Activated naive CD8-positive, alpha-beta T cell treated with anti-CD3 and anti-CD28 coated beads for 36 hours (primary cell): ENCODE measurements around the gene CACNA1S. TPM values are rescaled to one million over a fixed set of nuclear protein-coding genes. Genes with fewer than 3 reads are reported as not detected.

Source experiments
- DNase-seq: peaks from one replicate; pipeline ENCODE4 v3.0.0; 2021
- H3K27ac Mint-ChIP-seq: one replicate; pipeline ENCODE4 v1.8.0; 2022; ENCODE audit warnings: mild to moderate bottlenecking, moderate library complexity, mixed read lengths
- H3K27me3 Mint-ChIP-seq: one replicate; pipeline ENCODE4 v1.8.0; 2022; ENCODE audit warnings: mild to moderate bottlenecking, mixed read lengths
- H3K36me3 Mint-ChIP-seq: one replicate; pipeline ENCODE4 v1.8.0; 2021; ENCODE audit warnings: mild to moderate bottlenecking, mixed read lengths
- H3K4me1 Mint-ChIP-seq: one replicate; pipeline ENCODE4 v1.8.0; 2021; ENCODE audit warnings: mixed read lengths
- H3K4me3 Mint-ChIP-seq: one replicate; pipeline ENCODE4 v1.8.0; 2022; ENCODE audit warnings: mild to moderate bottlenecking, moderate library complexity, mixed read lengths
- H3K9me3 Mint-ChIP-seq: one replicate; pipeline ENCODE4 v1.8.0; 2022; ENCODE audit warnings: mixed read lengths
- total RNA-seq, 2 experiments: library from RNA; stranded (reverse); gene quantifications; one replicate each; pipeline ENCODE4 v1.2.3, GENCODE V29; 2021

Gene CACNA1S
- total RNA-seq, 2 experiments from 2014 or later = not detected

DNA sequence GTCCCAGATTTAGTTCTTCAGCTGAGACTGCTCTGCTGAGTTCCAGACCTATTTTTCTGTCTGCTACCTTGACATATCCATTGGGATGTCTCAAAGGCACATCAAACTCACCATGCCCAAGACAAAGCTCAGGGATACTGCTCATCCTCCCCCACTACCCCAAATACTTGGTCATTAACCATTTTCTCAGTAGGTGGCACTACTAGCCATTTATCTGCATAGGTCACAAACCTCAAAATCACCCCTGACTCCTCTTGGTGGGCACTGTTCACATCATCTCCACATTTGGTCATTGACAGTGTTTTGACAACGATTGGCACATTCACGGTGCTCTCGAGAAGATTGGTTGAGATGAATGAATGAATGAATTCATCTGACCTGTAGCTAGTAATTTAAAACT is 32.1 kb downstream of the CACNA1S start:
- no peak for DNase-seq
- Mint-ChIP-seq H3K4me3 (no peak overlapping the region), H3K4me1 (no peaks in the 10 kb centered on the region), H3K36me3 (no peaks in the 10 kb centered on the region), H3K27ac (no peak overlapping the region), H3K27me3 (no peaks in the 10 kb centered on the region), H3K9me3 (no peaks in the 10 kb centered on the region)

DNA sequence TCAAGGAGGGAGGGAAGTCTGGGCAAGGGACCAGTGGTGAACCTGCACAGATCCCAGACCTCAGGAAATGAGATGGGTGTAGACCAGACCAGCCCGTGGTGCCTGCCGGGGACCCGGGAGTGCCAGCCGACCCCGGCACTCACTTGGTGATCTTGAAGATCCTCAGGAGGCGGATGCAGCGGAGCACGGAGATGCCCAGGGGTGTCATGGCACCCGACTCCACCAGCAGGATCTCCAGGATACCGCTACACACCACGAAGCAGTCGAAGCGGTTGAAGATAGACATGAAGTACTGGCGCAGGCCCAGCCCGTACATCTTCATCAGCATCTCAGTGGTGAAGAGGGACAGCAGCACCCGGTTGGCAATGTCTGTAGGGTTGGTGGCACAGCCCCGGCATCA is 34.5 kb downstream of the CACNA1S start:
- H3K4me3 Mint-ChIP-seq = no peak overlapping the region

DNA sequence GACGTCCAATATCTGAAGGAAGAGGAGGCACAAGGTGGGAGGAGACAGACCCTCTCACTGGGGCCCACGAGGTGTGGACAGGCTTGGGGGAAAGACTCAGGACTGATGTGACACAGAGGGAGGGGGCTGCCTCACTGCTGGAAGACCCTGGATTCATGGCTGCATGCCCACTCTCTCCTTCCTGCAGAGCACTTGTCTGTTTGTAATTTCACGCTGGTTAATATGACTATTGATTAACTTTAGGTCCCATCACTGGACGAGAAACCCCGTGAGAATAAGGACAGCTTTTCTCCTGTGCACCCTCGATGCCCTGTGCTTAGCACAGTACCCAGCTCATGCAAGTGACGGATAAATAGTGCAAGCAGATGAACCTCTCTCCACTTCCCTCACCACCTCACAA is 35.1 kb downstream of the CACNA1S start:
- no peak for DNase-seq
- H3K9me3 Mint-ChIP-seq = no peaks in the 10 kb centered on the region
- H3K36me3 Mint-ChIP-seq = no peaks in the 10 kb centered on the region
- H3K4me3 Mint-ChIP-seq = no peak overlapping the region
- H3K27ac Mint-ChIP-seq = no peak overlapping the region
- no peaks in the 10 kb centered on the region for H3K4me1 Mint-ChIP-seq
- H3K27me3 Mint-ChIP-seq = no peaks in the 10 kb centered on the region

More for the DNA sequence above, 34.5 kb downstream of the CACNA1S start:
- Mint-ChIP-seq H3K27me3 (no peaks in the 10 kb centered on the region), H3K27ac (no peak overlapping the region), H3K36me3 (no peaks in the 10 kb centered on the region), H3K9me3 (no peaks in the 10 kb centered on the region), H3K4me1 (no peaks in the 10 kb centered on the region)
- no peak for DNase-seq

DNA sequence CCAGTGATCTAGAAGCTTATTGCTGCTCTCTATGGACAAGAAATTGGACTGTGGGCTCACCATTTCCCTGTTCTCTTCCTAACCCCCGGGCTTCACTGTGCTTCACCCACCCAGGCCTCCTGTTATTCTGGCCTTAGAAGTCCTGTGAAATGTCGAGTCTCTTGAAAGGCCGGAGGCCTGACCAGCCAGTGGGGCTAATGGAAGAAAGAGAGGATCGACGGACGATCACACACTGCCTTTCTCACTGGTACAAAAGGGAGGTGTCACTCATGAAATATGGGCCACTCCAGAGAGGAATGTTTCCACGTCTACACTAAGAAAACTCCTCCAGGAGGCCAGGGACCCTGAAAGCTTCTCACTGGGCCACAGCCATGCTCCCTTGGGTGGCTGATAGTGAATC is 36.1 kb downstream of the CACNA1S start:
- Mint-ChIP-seq H3K4me1 (no peaks in the 10 kb centered on the region), H3K4me3 (no peak overlapping the region), H3K9me3 (no peaks in the 10 kb centered on the region), H3K27ac (no peak overlapping the region), H3K27me3 (no peaks in the 10 kb centered on the region), H3K36me3 (no peaks in the 10 kb centered on the region)
- DNase-seq = no peak

DNA sequence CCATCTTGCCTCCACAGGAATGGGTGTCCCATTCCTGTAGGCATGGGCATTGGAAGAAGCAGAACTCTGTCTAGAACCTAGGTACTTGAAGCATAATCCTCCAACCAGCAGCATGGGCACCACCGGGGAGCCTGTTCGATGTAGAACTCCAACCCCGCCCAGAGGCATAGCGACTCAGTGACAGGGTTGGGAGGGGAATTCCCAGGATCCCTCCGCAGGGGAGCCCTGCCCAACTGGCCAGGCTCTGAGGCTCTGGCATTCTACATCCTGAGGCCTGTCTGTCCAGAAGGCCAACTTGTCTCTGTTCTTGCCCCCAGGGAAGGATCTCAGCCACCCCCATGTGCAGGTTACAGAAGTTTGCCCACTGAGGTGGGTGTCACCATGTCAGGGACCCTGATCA is 38.2 kb downstream of the CACNA1S start:
- H3K36me3 Mint-ChIP-seq = no peaks in the 10 kb centered on the region
- no peaks in the 10 kb centered on the region for H3K4me1 Mint-ChIP-seq
- no peak overlapping the region for H3K4me3 Mint-ChIP-seq
- no peak overlapping the region for H3K27ac Mint-ChIP-seq
- no peaks in the 10 kb centered on the region for H3K9me3 Mint-ChIP-seq
- DNase-seq = no peak
- H3K27me3 Mint-ChIP-seq = no peaks in the 10 kb centered on the region

DNA sequence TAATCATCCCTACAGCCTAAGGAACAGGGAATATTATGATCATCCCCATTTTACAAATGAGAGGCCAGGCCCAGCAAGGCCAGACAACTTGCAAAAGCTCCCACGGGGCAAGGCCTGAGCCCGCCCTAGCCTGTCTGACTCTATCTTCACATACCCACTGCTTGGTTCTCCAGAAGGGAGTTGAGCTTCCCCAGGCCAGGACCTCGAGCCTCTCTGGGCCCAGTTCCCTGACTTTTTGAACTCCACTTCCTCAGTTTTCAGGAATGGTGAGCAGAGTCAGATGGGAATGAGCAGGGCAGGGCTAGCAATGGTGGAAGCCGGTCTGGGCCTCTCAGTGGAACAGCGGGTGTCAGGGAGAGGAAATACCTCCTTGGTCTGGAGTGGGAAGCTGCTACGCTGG is 39.3 kb downstream of the CACNA1S start:
- Mint-ChIP-seq H3K27me3 (no peaks in the 10 kb centered on the region), H3K4me1 (no peaks in the 10 kb centered on the region)

DNA sequence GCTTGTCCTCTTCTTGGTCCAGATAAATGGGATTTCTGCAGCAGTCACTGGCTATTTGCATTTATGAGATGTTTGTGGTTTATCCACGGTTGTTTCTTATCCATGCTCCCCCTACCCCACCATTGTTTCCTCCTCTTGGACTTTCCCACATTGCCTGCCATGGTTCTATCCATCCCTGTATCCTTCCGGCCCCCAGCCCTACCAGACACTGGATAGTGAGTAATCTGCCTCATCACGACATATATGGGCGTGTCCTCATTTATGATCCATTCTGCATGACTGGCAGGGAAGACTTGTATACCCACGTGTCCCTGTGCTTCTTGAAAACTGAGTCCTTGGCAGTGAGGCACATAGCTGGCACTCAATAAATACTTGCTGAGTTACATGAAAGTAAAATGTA is 40.1 kb downstream of the CACNA1S start:
- H3K9me3 Mint-ChIP-seq = no peaks in the 10 kb centered on the region
- DNase-seq = no peak
- H3K4me3 Mint-ChIP-seq = no peak overlapping the region
- no peak overlapping the region for H3K27ac Mint-ChIP-seq
- H3K36me3 Mint-ChIP-seq = no peaks in the 10 kb centered on the region
- H3K4me1 Mint-ChIP-seq = no peaks in the 10 kb centered on the region
- H3K27me3 Mint-ChIP-seq = no peaks in the 10 kb centered on the region

More for the DNA sequence above, 39.3 kb downstream of the CACNA1S start:
- DNase-seq = no peak
- H3K9me3 Mint-ChIP-seq = no peaks in the 10 kb centered on the region
- H3K4me3 Mint-ChIP-seq = no peak overlapping the region
- no peaks in the 10 kb centered on the region for H3K36me3 Mint-ChIP-seq
- no peak overlapping the region for H3K27ac Mint-ChIP-seq

DNA sequence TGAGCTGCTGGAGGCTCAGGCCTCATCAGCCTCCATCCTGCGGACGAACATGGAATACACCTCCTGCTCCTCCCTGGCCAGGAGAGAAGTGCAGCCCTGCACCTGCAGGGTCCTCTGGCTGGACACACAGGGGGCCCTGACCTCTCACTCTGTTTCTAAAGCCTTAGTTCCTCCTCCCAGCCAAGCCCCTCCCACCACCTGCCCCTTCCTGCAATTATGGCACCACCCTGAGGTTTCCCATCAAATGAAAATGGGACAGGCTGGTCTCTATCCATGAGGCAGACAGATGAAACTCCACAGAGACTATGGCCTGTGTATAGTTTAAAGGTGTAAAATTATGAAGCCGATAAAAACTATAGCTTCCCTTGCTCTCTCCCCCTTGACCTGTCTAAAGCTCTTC is 42.6 kb downstream of the CACNA1S start:
- Mint-ChIP-seq H3K9me3 (no peaks in the 10 kb centered on the region), H3K36me3 (no peaks in the 10 kb centered on the region), H3K4me3 (no peak overlapping the region), H3K27ac (no peak overlapping the region), H3K27me3 (peaks cover 2% of the 10 kb centered on the region), H3K4me1 (no peaks in the 10 kb centered on the region)
- DNase-seq = no peak

DNA sequence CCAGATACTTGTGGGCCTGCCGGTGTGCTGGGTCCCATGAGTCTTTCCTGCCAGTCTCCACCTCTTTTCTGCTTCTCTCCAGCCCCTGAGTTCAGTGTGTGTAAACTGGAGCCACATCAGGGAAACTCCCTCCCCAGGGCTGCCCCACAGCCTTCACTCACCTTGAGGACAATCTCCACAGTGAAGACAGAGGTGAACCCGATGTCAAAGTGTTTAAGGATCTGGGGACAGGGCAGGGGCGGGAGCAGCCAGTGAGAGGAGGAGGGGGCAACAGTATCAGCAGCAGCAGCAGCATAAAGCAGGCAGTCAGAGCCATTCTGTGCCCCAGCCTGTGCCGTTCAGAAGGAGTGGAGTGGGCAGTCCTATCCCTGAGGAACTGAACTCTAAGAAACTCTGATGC is 43.2 kb downstream of the CACNA1S start:
- Mint-ChIP-seq H3K4me3 (no peak overlapping the region), H3K4me1 (no peaks in the 10 kb centered on the region), H3K27me3 (peaks cover 2% of the 10 kb centered on the region), H3K36me3 (no peaks in the 10 kb centered on the region), H3K9me3 (no peaks in the 10 kb centered on the region), H3K27ac (no peak overlapping the region)
- no peak for DNase-seq

DNA sequence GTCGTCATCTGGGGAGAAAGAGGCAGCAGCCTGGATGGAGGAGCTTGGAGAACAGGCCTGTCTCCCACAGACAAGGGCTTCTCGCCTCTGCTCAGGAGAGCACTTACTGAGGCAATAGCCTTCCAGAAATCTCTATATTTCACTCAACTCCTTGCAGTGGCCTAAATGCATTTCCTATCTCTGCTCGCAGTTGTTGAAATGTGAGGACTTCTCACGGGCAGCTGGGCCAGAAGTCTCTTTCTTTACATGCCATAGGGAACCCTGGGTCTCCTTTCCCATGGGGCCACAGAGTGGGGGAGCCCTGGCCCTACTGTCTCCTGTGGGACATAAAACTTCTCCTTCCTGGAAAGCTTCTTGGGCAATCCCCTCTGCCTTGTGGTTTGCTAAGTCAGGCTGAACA is 45.2 kb downstream of the CACNA1S start:
- Mint-ChIP-seq H3K36me3 (no peaks in the 10 kb centered on the region), H3K9me3 (no peaks in the 10 kb centered on the region), H3K27me3 (peaks cover 2% of the 10 kb centered on the region), H3K4me3 (no peak overlapping the region), H3K27ac (no peak overlapping the region), H3K4me1 (no peaks in the 10 kb centered on the region)
- no peak for DNase-seq

DNA sequence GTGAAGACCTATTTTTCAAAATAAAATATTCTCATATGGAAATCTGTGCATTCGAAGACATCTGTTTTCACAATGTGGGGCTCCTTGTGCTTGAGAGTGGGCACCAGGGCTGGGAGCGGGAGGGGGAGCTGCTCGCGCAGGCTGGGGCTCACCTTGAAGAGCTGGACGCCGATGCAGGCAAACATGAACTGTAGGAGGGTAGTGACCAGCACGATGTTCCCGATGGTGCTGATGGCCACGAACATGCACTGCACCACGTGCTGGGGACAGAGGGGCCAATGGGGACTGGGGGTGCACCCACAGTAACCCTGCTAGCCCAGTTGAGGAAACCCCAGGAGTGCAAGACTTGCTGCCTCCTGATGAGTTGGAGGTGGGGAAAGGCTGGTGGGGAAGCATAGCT is 46.5 kb downstream of the CACNA1S start:
- Mint-ChIP-seq H3K9me3 (no peaks in the 10 kb centered on the region), H3K4me3 (no peak overlapping the region), H3K27ac (no peak overlapping the region), H3K36me3 (no peaks in the 10 kb centered on the region), H3K4me1 (no peaks in the 10 kb centered on the region), H3K27me3 (peaks cover 2% of the 10 kb centered on the region)
- DNase-seq = no peak

DNA sequence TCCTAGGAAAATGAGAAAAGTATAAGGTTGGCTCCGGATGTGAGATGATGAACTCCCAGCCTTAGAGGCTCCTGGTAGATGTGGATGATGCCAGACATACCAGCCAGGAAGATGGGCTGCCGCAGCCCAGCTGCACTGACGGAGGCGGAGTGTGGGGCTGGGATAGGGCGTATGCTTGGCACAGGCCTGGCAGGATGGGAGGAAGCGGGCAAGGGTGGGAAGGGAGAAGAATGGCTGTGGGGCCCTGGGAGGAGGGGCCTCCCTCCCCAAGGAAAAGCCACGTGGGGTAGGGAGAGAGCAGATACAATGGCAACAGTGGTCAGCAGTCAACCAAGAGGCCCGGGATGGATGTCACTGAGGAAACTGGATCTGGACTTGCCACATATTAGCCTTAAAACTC is 47.4 kb downstream of the CACNA1S start:
- Mint-ChIP-seq H3K4me3 (no peak overlapping the region), H3K4me1 (no peaks in the 10 kb centered on the region), H3K36me3 (no peaks in the 10 kb centered on the region), H3K27me3 (peaks cover 2% of the 10 kb centered on the region), H3K27ac (no peak overlapping the region), H3K9me3 (no peaks in the 10 kb centered on the region)
- DNase-seq = no peak

DNA sequence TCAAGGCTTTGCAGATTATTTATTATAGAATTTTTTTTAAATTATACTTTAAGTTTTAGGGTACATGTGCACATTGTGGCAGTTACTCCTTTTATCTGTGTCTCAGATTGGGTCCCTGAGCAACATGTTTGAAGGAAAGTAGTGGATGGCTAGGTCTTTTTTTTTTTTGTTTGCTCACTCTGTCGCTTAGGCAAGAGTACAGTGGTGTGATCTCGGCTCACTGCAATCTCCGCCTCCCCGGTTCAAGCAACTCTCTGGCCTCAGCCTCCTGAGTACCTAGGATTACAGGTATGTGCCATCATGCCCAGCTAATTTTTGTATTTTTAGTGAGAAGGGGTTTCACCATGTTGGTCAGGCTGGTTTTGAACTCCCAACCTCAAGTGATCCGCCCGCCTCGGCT is 49.1 kb downstream of the CACNA1S start:
- Mint-ChIP-seq H3K9me3 (no peaks in the 10 kb centered on the region), H3K4me1 (no peaks in the 10 kb centered on the region), H3K27me3 (peaks cover 2% of the 10 kb centered on the region), H3K4me3 (no peak overlapping the region), H3K27ac (no peak overlapping the region), H3K36me3 (no peaks in the 10 kb centered on the region)
- no peak for DNase-seq

DNA sequence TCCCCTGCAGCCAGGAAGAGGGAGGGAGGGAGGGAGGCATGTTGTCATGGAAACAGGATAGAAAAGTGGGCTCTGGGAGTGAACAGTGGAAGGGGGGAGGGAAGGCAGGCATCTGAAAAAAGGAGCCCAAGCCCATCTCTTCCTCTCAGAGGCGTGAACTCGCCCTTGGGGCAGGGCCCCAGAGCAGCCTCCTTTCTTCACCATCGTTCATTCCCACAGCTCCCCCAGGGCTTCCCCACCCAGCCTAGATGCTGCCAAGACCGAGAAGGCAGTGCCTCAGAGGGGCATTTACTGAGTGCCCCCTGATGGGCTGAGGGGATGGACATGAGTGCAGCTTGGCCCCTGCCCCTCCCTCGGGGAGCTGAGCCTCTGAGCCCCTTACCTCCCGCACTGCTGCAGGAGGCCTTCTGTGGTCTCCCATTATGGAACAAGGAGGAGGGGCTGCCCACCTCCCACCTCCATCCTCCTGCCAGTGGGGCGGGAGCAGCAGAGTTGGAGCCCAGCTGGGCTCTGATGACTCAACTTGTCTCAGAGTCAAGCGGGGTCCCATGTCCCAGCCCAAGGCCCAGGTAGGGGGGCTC is 49.6 kb downstream of the CACNA1S start:
- H3K9me3 Mint-ChIP-seq = no peaks in the 10 kb centered on the region
- peaks cover 2% of the 10 kb centered on the region for H3K4me1 Mint-ChIP-seq
- no peak overlapping the region for H3K4me3 Mint-ChIP-seq
- H3K27ac Mint-ChIP-seq = no peak overlapping the region
- no peak for DNase-seq
- no peaks in the 10 kb centered on the region for H3K36me3 Mint-ChIP-seq
- peaks cover 2% of the 10 kb centered on the region for H3K27me3 Mint-ChIP-seq

DNA sequence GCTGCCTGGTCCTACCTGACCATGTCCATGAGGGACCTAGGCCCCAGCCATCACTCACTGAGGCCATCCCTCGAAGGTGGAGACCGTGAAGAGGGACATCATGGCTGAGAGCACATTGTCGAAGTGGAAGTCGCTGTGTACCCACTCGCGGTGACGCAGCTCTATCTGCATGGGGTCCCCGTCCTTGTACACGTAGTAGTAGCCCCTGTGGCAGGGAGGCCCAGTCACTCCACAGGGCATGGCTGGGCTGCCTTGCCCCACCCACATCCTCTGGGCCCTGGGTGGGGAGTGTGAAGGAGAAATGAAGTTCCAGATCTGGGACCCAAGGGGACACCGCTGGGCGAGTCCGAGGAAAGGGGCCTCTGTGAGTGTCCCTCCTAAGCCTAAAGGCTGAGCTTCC is 50.3 kb downstream of the CACNA1S start:
- DNase-seq = no peak
- H3K9me3 Mint-ChIP-seq = no peaks in the 10 kb centered on the region
- no peak overlapping the region for H3K4me3 Mint-ChIP-seq
- no peak overlapping the region for H3K27ac Mint-ChIP-seq
- no peaks in the 10 kb centered on the region for H3K36me3 Mint-ChIP-seq
- peaks cover 6% of the 10 kb centered on the region for H3K4me1 Mint-ChIP-seq
- peaks cover 2% of the 10 kb centered on the region for H3K27me3 Mint-ChIP-seq

DNA sequence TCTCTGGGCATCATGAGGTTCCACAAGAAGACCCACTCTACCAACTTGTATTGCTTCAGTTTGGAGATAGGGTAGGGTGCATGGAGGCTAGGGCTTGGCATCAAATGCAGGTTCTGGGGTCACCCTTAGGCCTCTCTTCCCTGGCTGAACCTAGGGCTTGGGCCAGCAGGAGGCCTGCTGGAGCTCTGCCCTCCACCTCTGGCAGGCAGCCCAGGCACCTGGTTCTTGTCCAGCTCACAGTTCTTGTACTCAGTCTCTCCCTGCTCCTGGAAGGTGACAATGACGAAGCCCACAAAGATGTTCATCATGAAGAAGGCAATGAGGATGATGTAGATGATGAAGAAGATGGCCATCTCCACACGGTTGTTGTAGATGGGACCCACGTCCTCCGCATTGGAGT is 51.2 kb downstream of the CACNA1S start:
- Mint-ChIP-seq H3K9me3 (no peaks in the 10 kb centered on the region), H3K4me1 (peaks cover 6% of the 10 kb centered on the region), H3K36me3 (no peaks in the 10 kb centered on the region), H3K27ac (no peak overlapping the region), H3K4me3 (no peak overlapping the region), H3K27me3 (no peaks in the 10 kb centered on the region)
- no peak for DNase-seq

DNA sequence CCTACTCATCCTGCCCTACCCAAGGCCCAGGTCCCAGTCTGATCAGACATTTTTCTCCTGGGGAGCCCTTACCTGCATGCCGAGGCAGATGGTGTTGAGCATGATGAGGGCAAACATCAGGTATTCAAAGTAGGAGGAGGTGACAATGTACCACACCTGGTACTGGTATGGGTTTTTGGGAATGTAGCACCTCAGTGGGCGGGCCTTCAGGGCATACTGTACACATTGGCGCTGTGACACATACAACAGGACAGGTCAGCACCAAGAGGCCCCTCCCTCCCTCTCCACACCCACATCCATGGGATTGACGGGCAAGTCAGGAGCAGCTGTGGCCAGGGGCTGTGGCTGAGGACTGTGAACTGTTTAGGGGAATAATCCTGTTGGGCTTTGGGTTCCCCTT is 51.6 kb downstream of the CACNA1S start:
- H3K27me3 Mint-ChIP-seq = no peaks in the 10 kb centered on the region
- no peaks in the 10 kb centered on the region for H3K36me3 Mint-ChIP-seq
- no peak for DNase-seq
- no peak overlapping the region for H3K4me3 Mint-ChIP-seq
- no peak overlapping the region for H3K27ac Mint-ChIP-seq
- no peaks in the 10 kb centered on the region for H3K9me3 Mint-ChIP-seq
- H3K4me1 Mint-ChIP-seq = peaks cover 6% of the 10 kb centered on the region
